GM21423 (cell line): ENCODE results near the gene LGALS12.
"Not testable (repeated sequence)": the region's sequence is repeated elsewhere in the genome, so short reads cannot be mapped to it uniquely, and the experiment has no call there.

ENCODE experiments used
- ATAC-seq: cut with Tn5 transposase; IDR thresholded peaks from one replicate; pipeline ENCODE4 v1.9.1; 2021; ENCODE audit warnings: mild to moderate bottlenecking, moderate library complexity; ENCODE audit not compliant: unreplicated experiment

Gene LGALS12

GRCh38 chr11:63532117-63532516 is 26.2 kb downstream of the LGALS12 start:
- ATAC-seq: no peak

- no peak for ATAC-seq
Observed at GRCh38 chr11:63532799-63533475, 27.1 kb downstream of the LGALS12 start.

GRCh38 chr11:63534076-63534475 is 28.2 kb downstream of the LGALS12 start:
- ATAC-seq: no peak

GRCh38 chr11:63534895-63535461 is 29.1 kb downstream of the LGALS12 start:
- no peak for ATAC-seq

GRCh38 chr11:63535734-63536133 is 29.9 kb downstream of the LGALS12 start:
- ATAC-seq: no peak

- ATAC-seq: no peak
Observed at GRCh38 chr11:63536669-63537292, 30.9 kb downstream of the LGALS12 start, which contains the start of gene PLAAT4. Gene PLAAT4, plus strand, starts transcription at chr11:63536808. Its CDS starts 61 bp downstream, at chr11:63536869.

- no peak for ATAC-seq
Observed at GRCh38 chr11:63537293-63538101, 31.6 kb downstream of the LGALS12 start.

- ATAC-seq: not testable (repeated sequence)
Observed at GRCh38 chr11:63542506-63542905, 36.6 kb downstream of the LGALS12 start.

GRCh38 chr11:63543711-63544110 is 37.8 kb downstream of the LGALS12 start:
- ATAC-seq: no peak

- no peak for ATAC-seq
Observed at GRCh38 chr11:63547061-63547460, 41.2 kb downstream of the LGALS12 start.

GRCh38 chr11:63548178-63548577 is 42.3 kb downstream of the LGALS12 start:
- ATAC-seq: no peak

- no peak for ATAC-seq
Observed at GRCh38 chr11:63549411-63549810, 43.5 kb downstream of the LGALS12 start.

GRCh38 chr11:63550156-63550700 is 44.3 kb downstream of the LGALS12 start:
- not testable (repeated sequence) for ATAC-seq

- ATAC-seq: no peak
Observed at GRCh38 chr11:63551091-63551888, 45.4 kb downstream of the LGALS12 start.

GRCh38 chr11:63551889-63552266 is 46.0 kb downstream of the LGALS12 start:
- no peak for ATAC-seq

GRCh38 chr11:63552921-63553320 is 47.0 kb downstream of the LGALS12 start:
- no peak for ATAC-seq

- peak; percentile 81 for ATAC-seq
Observed at GRCh38 chr11:63553759-63554158, 47.9 kb downstream of the LGALS12 start.

- no peak for ATAC-seq
Observed at GRCh38 chr11:63554877-63555223, 49.0 kb downstream of the LGALS12 start.

GRCh38 chr11:63556404-63557013 is 50.6 kb downstream of the LGALS12 start:
- ATAC-seq: no peak

- ATAC-seq: no peak
Observed at GRCh38 chr11:63557570-63557969, 51.7 kb downstream of the LGALS12 start.
